KBM-7 (cell line): ENCODE measurements around the gene UBE2L3.
"Not testable (repeated sequence)": the region's sequence is repeated elsewhere in the genome, so short reads cannot be mapped to it uniquely, and the experiment has no call there.

Experiments used
- DNase-seq: peaks from one replicate; pipeline ENCODE4 v3.0.0-alpha.2; 2015
- in situ Hi-C: fragments of 300-500 bp; cut with MboI; formaldehyde crosslinking; loops from 2 replicates; pipeline ENCODE4 v1.14.3; 2020; ENCODE audit warnings: low sequenced_read_pairs, low pct_unique_long_range_greater_than_20kb, mixed read lengths

The UBE2L3 gene

DNA sequence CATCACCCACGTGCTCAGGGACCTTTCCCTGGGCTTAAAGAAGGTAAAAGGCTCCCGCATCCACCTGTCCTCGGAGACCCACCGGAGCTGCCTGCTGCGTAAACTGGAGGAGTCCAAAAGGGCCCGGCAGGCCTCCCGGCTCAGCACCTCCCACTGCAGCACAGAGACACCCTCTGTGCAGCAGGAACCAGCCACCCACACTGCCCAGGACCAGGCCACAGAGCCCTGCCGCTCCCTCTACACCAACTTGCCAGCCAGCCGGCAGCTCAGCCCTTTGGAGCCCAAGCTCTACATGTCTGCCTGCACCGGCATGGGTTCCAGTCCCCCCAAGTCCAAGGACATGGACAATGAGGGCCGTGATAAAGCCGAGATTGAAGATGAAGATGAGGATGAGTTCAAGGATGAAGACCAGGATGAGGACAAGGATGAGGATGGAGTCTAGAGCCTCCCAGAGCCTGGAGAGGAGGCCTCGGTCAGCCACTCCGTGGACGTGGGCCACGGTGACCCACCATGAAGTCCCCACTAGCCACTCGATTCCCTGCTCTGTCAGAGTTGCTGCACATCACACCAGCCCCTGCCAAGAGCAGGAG, 69.2 kb downstream of the UBE2L3 start:
- in situ Hi-C loops, result no loop called here
- DNase-seq, result no peak

DNA sequence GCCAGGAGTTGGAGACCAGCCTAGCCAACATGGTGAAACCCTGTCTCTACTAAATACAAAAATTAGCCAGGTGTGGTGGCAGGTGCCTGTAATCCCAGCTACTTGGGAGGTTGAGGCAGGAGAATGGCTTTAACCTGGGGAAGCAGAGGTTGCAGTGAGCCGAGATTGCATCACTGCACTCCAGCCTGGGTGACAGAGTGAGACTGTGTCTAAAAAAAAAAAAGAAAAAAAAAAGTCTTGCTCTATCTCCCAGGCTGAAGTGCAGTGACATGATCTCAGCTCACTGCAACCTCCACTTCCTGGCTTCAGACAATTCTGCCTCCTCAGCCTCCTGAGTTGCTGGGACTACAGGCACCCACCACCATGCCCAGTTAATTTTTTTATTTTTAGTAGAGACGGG, 69.9 kb downstream of the UBE2L3 start:
- in situ Hi-C loops, DNase-seq: not testable (repeated sequence)

DNA sequence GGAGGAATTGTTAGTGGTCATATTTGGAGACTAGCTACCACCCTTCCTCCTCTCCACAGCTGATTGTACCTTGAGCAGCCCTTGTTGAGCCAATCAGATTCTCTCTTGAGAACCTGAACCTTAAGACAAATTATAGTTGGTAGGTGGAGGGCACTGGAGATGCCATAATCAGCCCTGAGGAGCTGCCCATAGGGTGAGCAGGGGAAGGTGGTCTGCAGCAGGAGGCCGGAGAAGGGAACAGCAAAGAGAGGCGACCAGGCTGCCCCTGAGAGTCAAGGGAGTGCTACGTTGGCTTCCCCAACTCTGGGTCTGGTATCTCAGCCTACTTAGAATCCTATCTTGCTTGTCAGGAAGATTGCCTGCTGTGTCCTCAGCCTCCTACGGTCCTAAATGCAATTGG, 71.8 kb downstream of the UBE2L3 start:
- in situ Hi-C loops, result no loop called here
- DNase-seq, result no peak

DNA sequence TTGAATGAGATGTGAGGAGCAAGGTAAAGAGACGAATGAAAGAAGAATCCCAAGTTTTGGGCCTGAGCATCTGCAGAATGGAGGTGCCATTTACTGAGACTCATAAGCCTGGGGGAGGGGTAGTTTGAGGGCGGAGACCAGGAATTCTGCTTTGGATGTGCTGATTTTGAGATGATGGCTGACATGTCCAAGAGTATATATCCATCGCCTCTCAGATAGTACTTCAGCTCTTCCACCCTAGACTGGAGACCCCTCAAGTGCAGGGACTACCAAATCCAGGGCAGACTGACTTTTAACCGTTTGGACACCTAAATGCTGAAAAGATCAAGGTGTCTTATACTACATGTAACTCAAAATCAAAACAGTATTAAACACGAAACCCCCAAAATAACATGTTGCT, 73.3 kb downstream of the UBE2L3 start:
- no peak for DNase-seq
- in situ Hi-C loops, result no loop called here

DNA sequence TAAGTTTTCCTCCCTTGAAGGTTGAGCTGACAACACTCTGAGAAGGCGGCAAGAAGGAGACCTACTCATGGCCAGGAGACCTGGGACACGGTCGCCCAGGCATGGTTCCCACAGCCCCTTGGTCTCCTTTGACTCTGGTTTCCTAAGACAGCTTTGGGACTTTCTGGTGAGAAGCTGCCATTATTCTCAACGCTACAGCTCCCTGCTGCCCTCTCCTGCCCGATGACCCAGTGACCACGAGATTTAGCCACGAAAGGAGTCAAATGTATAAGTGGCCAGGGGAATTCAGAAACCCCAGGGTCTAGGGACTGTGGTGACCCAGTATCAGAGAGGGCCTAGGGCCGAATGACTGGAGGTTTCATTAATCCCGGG, 73.9 kb downstream of the UBE2L3 start:
- DNase-seq, result no peak
- in situ Hi-C loops, result no loop called here

DNA sequence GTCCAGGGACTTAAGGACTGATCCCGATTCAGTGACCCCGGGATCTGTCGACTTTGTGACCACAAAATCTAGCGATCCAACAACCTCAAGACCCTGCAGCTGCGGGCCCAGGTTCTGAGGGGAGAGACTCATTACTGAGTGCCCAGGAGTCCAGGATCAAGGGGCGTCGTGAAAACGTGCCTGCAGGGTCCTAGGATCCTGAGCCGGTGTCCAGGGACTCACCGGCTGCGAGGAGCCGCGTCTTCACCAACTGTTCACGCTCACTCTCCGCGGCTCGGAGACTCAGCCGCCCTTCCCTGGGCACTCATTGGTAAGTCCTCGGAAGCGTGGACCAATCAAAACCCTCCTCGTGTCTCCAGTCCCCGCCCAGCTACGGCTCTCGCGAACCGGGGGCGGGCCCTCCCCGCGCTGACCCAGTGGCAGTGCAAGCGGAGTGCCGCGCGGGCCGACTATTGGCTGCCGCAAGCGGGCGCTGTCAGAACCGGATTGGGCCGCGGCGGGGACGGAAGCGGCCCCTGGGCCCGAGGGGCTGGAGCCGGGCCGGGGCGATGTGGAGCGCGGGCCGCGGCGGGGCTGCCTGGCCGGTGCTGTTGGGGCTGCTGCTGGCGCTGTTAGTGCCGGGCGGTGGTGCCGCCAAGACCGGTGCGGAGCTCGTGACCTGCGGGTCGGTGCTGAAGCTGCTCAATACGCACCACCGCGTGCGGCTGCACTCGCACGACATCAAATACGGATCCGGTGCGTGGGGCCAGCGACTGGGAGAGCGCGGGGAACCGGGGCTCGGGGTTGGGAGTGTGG, 74.5 kb downstream of the UBE2L3 start, which contains the start of gene SDF2L1:
Gene SDF2L1 (plus strand): TSS at position 514 of the 795 bp plus-strand sequence. CDS start 35 bp downstream, at position 549.
- peak; percentile 99 for DNase-seq
- in situ Hi-C loops, result no loop called here

DNA sequence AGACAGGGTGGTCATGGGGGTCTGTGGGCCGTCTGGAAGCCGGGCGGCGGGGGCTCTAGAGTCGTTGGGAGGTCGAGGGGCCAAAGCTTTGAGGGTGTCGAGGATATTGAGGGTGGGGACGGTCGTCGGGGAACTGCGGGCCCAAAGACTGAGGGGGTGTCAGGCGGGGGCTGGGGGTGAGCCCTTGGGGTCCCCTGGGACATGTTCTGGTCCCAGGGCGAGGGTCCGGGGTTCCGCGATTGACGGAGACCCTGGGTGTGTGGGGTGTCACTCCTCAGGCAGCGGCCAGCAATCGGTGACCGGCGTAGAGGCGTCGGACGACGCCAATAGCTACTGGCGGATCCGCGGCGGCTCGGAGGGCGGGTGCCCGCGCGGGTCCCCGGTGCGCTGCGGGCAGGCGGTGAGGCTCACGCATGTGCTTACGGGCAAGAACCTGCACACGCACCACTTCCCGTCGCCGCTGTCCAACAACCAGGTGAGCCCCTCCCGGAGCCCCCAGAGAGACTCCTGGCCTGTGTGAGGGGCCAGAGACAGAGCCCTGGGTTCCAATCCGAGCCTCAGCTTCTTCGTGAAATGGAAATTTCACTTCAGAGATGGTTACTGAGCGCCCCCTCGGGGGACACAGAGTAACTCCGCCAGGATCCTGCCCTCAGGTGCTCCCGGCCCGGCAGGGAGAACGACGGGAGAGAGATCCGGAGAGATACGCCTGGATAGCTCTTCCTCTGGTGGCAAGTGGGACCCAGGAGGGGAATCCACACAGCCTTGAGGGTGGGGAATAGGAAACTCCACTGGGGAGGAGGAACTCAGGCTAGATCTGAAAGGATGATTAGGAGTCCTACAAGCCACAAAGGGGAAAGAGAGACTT, 75.3 kb downstream of the UBE2L3 start:
- DNase-seq, result peak; percentile 73
- in situ Hi-C loops, result no loop called here

DNA sequence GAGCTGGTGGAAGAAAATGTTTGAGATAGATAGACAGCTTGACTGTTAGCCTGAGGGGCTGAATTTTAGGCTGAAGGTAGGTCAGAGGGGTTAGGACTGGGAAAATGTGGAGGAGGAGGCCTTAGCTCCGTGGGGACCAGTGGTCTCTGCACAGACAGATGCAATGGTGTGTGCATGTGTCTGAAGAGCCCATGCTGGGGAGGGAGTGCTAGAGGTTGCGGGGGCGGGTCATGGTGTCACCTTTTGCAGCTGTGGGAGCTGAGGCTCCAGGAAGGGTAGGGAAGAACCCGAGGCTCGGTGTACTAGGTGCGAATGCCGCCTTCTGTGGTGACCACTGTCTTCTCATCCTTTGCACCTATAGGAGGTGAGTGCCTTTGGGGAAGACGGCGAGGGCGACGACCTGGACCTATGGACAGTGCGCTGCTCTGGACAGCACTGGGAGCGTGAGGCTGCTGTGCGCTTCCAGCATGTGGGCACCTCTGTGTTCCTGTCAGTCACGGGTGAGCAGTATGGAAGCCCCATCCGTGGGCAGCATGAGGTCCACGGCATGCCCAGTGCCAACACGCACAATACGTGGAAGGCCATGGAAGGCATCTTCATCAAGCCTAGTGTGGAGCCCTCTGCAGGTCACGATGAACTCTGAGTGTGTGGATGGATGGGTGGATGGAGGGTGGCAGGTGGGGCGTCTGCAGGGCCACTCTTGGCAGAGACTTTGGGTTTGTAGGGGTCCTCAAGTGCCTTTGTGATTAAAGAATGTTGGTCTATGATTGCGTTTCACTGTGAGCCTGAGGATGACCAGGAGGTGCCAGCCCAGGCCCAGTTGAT, 76.2 kb downstream of the UBE2L3 start:
- in situ Hi-C loops, result no loop called here
- no peak for DNase-seq

DNA sequence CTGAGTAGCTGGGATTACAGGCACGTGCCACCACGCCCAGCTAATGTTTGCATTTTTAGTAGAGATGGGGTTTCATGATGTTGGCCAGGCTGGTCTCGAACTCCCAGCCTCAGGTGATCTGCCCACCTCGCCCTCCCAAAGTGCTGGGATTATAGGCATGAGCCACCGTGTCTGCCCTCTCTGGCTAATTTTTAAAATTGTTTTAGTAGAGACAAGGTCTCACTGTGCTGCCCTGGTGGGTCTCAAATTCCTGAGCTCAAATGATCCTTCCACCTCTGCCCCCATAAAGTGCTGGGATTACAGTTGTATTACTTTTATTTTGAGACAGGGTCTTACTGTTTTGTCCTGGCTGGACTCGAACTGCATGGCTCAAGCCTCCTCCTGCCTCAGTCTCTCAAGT, 78.0 kb downstream of the UBE2L3 start:
- DNase-seq, in situ Hi-C loops: not testable (repeated sequence)

DNA sequence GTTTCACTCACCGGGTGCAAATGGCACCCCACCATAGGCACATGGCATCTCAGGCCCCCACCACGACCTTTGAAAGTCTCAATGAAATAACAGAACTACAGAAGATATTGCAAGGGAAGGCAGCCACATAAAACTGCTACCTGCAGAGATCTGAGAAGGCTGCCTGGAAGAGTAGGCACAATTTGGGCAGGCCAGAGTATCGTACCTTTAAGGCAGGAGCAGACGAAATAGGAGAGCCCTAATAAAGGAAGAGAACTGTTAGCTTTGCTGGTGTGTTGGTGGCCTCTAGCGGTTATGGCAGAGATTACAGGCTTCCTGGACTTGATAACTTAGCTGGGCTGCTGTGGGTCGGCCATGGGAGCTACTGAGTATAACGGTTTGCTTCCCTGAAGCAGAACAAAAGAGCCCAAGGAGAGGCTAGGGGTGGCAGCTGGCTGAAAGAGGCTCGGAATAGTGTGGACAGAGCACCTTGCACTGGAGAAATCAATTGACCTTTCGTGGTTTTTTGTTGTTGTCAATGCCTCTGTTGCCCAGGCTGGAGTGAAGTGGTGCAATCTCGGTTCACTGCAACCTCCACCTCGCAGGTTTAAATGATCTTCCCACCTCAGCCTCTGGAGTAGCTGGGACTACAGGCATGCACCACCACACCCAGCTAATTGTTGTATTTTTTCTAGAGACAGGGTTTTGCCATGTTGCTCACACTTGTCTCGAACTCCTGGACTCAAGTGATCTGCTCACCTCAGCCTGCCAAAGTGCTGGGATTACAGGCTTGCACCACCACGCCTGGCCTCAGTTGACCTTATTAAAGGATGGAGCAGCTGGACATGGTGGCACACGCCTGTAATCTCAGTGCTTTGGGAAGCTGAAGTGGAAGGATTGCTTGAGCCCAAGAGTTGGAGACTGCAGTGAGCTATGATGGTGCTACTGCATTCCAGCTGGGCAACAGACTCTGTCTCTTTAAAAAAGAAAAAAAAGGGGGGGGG, 79.4 kb downstream of the UBE2L3 start:
- in situ Hi-C loops, result no loop called here
- peak; percentile 84 for DNase-seq

DNA sequence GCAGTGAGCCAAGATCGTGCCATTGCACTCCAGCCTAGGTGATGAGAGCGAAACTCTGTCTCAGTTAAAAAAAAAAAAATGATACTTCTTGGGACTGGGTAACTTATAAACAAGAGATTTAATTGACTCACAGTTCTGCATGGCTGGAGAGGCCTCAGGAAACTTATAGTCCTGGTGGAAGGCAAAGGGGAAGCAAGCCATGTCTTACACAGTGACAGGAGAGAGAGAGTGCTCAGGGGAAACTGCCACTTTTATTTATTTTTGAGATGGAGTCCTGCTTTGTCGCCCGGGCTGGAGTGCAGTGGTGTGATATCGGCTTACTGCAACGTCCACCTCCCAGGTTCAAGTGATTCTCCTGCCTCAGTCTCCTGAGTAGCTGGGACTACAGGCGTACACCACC, 82.8 kb downstream of the UBE2L3 start:
- in situ Hi-C loops, result no loop called here

DNA sequence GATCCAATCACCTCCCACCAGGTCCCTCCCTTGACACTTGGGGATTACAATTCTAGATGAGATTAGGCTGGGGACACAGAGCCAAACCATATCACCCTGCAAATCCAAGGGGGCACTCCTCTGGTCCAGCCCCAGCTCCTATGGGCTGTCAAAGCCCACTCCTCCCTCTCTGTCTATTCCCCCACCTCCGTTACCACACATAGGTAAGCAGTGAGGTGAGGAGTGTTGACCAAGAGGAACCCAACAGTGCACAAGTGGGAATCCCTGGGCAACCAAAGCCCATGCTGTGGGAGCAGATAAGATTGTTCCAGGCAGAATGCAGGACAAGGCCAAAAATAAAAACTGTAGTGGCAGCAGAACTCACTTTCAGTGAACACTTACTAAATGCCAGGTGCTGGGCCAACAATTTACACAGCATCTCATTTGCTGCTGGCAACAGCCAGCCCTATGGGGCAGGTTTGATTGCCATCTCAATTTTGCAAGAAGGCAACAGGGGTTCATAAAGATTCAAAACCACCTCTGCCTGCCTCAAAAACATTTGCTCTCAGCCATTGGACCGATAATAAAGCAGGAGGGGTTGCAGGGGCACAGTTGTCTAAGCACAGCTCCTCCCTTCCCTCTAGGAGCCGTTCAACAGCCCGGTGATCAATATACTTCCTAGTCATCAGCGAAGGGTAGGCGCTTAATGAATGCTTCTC, 83.5 kb downstream of the UBE2L3 start:
- in situ Hi-C loops, result no loop called here
- DNase-seq, result no peak

More for the DNA sequence above, 82.8 kb downstream of the UBE2L3 start:
- peak; percentile 24 for DNase-seq

DNA sequence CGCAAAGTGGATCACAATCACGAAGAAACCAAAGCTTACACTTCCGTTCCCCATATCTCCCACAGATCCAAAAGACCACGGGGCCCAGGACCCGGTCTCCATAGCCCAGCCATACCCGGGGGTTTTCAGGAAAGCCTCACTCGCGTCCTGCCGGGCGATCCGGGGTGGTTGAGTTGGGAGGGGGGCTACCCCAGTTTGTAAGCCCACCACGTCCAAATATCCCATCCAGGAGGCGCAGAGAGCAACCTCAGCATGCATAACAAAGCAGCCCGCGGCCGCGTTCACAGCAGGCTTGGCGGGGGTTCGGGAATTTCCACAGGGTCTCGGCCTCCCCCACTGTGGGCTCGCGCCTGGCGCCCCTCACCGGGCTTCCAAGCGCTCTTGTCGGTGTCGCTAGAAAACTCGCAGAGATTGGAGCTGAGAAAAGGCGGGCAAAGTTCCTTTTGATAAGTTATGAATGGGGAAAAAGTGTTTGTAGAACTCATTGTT, 84.1 kb downstream of the UBE2L3 start:
- in situ Hi-C loops, result no loop called here
- DNase-seq, result no peak

DNA sequence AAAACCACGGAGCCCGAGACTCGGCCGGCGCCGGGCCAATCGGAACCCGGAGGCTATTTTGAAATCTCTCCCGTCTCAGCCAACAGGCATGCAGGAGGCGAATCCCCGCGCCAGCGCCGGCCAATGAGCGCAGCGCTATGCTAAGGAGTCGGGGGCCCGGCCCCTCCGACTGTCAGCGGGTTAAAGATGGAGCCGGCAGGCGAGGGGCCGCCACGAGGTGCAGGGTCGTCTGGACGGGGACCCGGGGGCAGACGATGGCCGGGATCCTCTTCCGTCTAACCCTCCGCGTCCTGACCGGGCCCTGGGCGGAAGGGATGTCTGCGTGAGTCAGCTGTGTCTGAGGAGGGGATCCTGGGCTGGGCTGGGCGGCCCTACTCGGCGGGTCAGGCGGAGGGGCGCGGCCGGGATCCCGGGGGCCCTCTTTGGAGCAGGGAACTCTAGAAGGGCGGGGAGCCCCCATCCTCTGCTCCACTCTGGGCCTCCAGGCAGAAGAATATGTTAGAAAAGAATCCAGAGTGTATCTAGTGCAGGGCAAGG, 84.6 kb downstream of the UBE2L3 start:
- peak; percentile 93 for DNase-seq

DNA sequence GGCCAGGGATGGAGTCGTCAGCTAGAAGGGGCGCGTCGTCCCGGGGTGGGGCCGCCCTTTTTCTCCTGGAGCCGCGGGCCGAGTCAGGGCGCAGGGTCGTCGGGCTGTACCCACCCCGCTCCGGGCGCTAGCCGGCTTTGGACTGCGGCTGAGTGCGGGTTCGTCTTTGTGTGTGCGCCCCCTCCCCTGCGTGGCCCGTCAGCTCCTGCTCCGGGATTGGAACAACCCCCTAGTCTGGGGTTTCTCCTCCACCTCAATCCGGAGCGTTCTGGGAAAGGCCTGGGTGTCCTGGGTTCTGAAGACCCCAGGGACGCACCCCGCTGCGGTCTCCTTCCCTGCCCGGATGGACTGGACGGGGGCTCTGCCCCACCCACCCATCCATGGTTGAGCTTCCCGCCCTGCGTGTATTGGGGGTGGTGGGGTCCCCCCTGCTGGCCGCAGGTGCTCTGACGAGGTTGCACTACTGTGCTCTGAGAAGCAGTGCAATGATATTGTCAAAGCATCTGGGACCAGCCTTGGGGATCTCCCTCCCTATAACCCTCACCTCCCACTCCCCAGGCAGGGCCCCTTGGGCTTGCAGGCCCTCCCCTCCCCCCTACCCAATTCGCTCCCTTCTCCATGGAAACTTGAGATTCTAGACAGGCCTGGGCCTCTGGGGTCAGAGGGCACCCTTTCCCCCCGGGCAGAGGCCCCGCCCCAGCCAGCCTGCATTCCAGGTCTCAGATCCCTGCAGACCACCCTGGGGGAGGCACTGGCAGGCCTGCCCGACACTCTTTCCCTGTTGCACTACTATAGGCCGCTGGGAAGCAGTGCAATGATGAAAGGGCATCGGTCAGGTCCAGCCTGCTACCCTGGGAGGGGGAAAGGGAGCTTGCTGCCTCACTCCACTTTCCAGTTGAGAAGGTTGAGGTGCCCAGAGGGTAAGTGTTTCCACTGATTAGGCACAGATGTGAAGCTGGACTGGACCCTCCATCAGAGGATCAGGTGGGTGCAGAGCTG, 85.3 kb downstream of the UBE2L3 start:
- no peak for DNase-seq
- in situ Hi-C loops, result no loop called here

More for the DNA sequence above, 84.6 kb downstream of the UBE2L3 start:
- in situ Hi-C loops, result no loop called here

DNA sequence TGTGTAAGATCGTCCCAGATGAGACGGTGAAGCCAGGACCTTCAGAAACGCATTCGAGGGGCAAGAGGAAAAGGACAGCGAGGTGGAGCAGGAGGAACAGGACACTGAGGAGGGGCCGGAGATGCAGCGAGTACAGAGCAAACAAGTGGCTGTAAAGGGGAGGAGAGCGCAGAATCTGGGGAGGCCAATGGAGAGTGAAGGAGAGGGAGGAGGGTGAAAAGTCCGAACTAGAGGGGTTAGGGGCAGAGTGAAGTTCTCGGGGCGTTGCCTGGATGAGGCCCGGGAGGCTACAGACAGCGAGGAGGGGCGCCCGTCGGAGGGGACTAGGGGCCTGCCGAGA, 89.5 kb downstream of the UBE2L3 start:
- DNase-seq, result no peak
- in situ Hi-C loops, result no loop called here
